AG10803 (cell line): Measurements from ENCODE around the gene EPX.

Experiments
- DNase-seq: peaks from one replicate; pipeline ENCODE4 v3.0.0; 2010; ENCODE audit warnings: low read depth
- H3K4me3 ChIP-seq: 2 replicates; pipeline ENCODE4 v1.5.1; 2011; ENCODE audit warnings: mild to moderate bottlenecking, low read length, control low read depth
- CTCF ChIP-seq: conservative IDR thresholded peaks from 2 replicates; pipeline ENCODE4 v1.5.1; 2011; ENCODE audit warnings: mild to moderate bottlenecking, low read length, control low read depth, inconsistent platforms

The EPX gene

GRCh38 chr17:58153671-58154070 is 38.9 kb upstream of the EPX start:
- DNase-seq, result no peak
- no peak overlapping the region for H3K4me3 ChIP-seq
- no peak for TF ChIP-seq CTCF

- no peak overlapping the region; the same call in 1 of the 2 replicates for H3K4me3 ChIP-seq
- no peak for TF ChIP-seq CTCF
- DNase-seq, result no peak
Measured at GRCh38 chr17:58156839-58157803, 35.4 kb upstream of the EPX start.

- no peak for TF ChIP-seq CTCF
- no peak overlapping the region for H3K4me3 ChIP-seq
- no peak for DNase-seq
Measured at GRCh38 chr17:58158181-58158580, 34.3 kb upstream of the EPX start.

- H3K4me3 ChIP-seq, result no peak overlapping the region
- TF ChIP-seq CTCF, result no peak
Measured at GRCh38 chr17:58161566-58161965, 31.0 kb upstream of the EPX start.

GRCh38 chr17:58165981-58166380 is 26.5 kb upstream of the EPX start:
- DNase-seq, result no peak
- no peak for TF ChIP-seq CTCF
- H3K4me3 ChIP-seq, result no peak overlapping the region

More at GRCh38 chr17:58161566-58161965, 31.0 kb upstream of the EPX start:
- no peak for DNase-seq

- TF ChIP-seq CTCF, result no peak
- no peak for DNase-seq
- H3K4me3 ChIP-seq, result no peak within 1 kb of the TSS
Measured at GRCh38 chr17:58166682-58167081, 25.8 kb upstream of the EPX start, which contains the start of gene OR4D2. Gene OR4D2, plus strand, starts transcription at chr17:58166982. Its CDS starts 2,674 bp downstream, at chr17:58169656.

- no peak overlapping the region for H3K4me3 ChIP-seq
- no peak for DNase-seq
- TF ChIP-seq CTCF, result no peak
Measured at GRCh38 chr17:58170622-58171021, 21.9 kb upstream of the EPX start.
